ENCODE measurements around the gene YES1. TPM values are rescaled to one million over a fixed set of nuclear protein-coding genes. Genes with fewer than 3 reads are reported as not detected.
A peak's percentile ranks its signal among the peaks of the same experiment; 100 is the strongest.
"Not testable (repeated sequence)": the region's sequence is repeated elsewhere in the genome, so short reads cannot be mapped to it uniquely, and the experiment has no call there.

Gene YES1
- total RNA-seq, 1 experiment from 2014 or later: 81.7 TPM

GRCh38 chr18:741931-742512 is 70.0 kb downstream of the YES1 start:
- Mint-ChIP-seq H3K27me3 (ENCODE audit: insufficient read depth, unreplicated experiment) (no peaks in the 10 kb centered on the region), H3K9me3 (ENCODE audit: unreplicated experiment) (no peaks in the 10 kb centered on the region), H3K4me3 (ENCODE audit: unreplicated experiment) (no peak overlapping the region), H3K36me3 (ENCODE audit: insufficient read depth, unreplicated experiment) (peaks cover 61% of the 10 kb centered on the region), H3K27ac (ENCODE audit: low read depth, unreplicated experiment) (no peak overlapping the region), H3K4me1 (ENCODE audit: insufficient read depth, unreplicated experiment) (peaks cover 6% of the 10 kb centered on the region)
- intact Hi-C loops (cut with micrococcal nuclease): loop anchor here (1.0 to 5.0 kb wide), 4 partner anchors 70 to 120 kb away; partner anchors contain the start of gene YES1
- BruUV-seq (replicated peaks): TSS peak; percentile 6
- ChIA-PET POLR2A (interaction anchor here (1.6 to 3.4 kb wide), 2 partner anchors 88 kb away, joined by 7 to 13 read pairs; no protein-coding TSS in a partner anchor), CTCF (interaction anchor here (0.6 to 12.1 kb wide), 16 partner anchors 10 to 506 kb away, joined by 3 to 277 read pairs (median 4); no protein-coding TSS in a partner anchor)
- DNase-seq (ENCODE audit: unreplicated experiment): peak; percentile 45
- peak; percentile 72 for TF ChIP-seq CTCF (IDR thresholded peaks at IDR 0.05; ENCODE audit: unreplicated experiment)

- no peak for TF ChIP-seq CTCF (IDR thresholded peaks at IDR 0.05; ENCODE audit: unreplicated experiment)
- CTCF ChIA-PET: interaction anchor here (0.6 to 3.0 kb wide), 7 partner anchors 22 to 170 kb away, joined by 3 to 10 read pairs (median 4); no protein-coding TSS in a partner anchor
- DNase-seq (ENCODE audit: unreplicated experiment): no peak
- H3K4me1 Mint-ChIP-seq (ENCODE audit: insufficient read depth, unreplicated experiment): peaks cover 8% of the 10 kb centered on the region
- intact Hi-C loops (cut with micrococcal nuclease): no loop called here
- no peaks in the 10 kb centered on the region for H3K9me3 Mint-ChIP-seq (ENCODE audit: unreplicated experiment)
- peaks cover 70% of the 10 kb centered on the region for H3K36me3 Mint-ChIP-seq (ENCODE audit: insufficient read depth, unreplicated experiment)
- no peak overlapping the region for H3K27ac Mint-ChIP-seq (ENCODE audit: low read depth, unreplicated experiment)
- POLR2A ChIA-PET: interaction anchor here (0.6 kb wide), 1 partner anchor 108 kb away, joined by 3 read pairs; no protein-coding TSS in a partner anchor
- H3K4me3 Mint-ChIP-seq (ENCODE audit: unreplicated experiment): no peak overlapping the region
- no TSS peak for BruUV-seq (replicated peaks)
- no peaks in the 10 kb centered on the region for H3K27me3 Mint-ChIP-seq (ENCODE audit: insufficient read depth, unreplicated experiment)
Measured at GRCh38 chr18:732371-732770, 79.7 kb downstream of the YES1 start.

GRCh38 chr18:731185-731584 is 80.9 kb downstream of the YES1 start:
- H3K36me3 Mint-ChIP-seq (ENCODE audit: insufficient read depth, unreplicated experiment): peaks cover 72% of the 10 kb centered on the region
- no peaks in the 10 kb centered on the region for H3K27me3 Mint-ChIP-seq (ENCODE audit: insufficient read depth, unreplicated experiment)
- no peak for TF ChIP-seq CTCF (IDR thresholded peaks at IDR 0.05; ENCODE audit: unreplicated experiment)
- peaks cover 8% of the 10 kb centered on the region for H3K4me1 Mint-ChIP-seq (ENCODE audit: insufficient read depth, unreplicated experiment)
- intact Hi-C loops (cut with micrococcal nuclease): no loop called here
- BruUV-seq (replicated peaks): no TSS peak
- no peak overlapping the region for H3K4me3 Mint-ChIP-seq (ENCODE audit: unreplicated experiment)
- DNase-seq (ENCODE audit: unreplicated experiment): no peak
- ChIA-PET CTCF (interaction anchor here (0.7 to 3.0 kb wide), 5 partner anchors 10 to 108 kb away, joined by 3 to 10 read pairs (median 8); no protein-coding TSS in a partner anchor), POLR2A (no interaction called here)
- H3K9me3 Mint-ChIP-seq (ENCODE audit: unreplicated experiment): no peaks in the 10 kb centered on the region
- H3K27ac Mint-ChIP-seq (ENCODE audit: low read depth, unreplicated experiment): no peak overlapping the region

- Mint-ChIP-seq H3K9me3 (ENCODE audit: unreplicated experiment) (no peaks in the 10 kb centered on the region), H3K4me3 (ENCODE audit: unreplicated experiment) (no peak overlapping the region), H3K36me3 (ENCODE audit: insufficient read depth, unreplicated experiment) (peaks cover 69% of the 10 kb centered on the region), H3K27ac (ENCODE audit: low read depth, unreplicated experiment) (no peak overlapping the region), H3K4me1 (ENCODE audit: insufficient read depth, unreplicated experiment) (peaks cover 8% of the 10 kb centered on the region), H3K27me3 (ENCODE audit: insufficient read depth, unreplicated experiment) (no peaks in the 10 kb centered on the region)
- no peak for DNase-seq (ENCODE audit: unreplicated experiment)
- intact Hi-C loops (cut with micrococcal nuclease): no loop called here
- POLR2A ChIA-PET: no interaction called here
- CTCF ChIA-PET: interaction anchor here (1.2 to 2.6 kb wide), 3 partner anchors 11 to 109 kb away, joined by 5 to 10 read pairs (median 8); no protein-coding TSS in a partner anchor
- no peak for TF ChIP-seq CTCF (IDR thresholded peaks at IDR 0.05; ENCODE audit: unreplicated experiment)
- no TSS peak for BruUV-seq (replicated peaks)
Measured at GRCh38 chr18:730692-731091, 81.3 kb downstream of the YES1 start.

GRCh38 chr18:730120-730519 is 81.9 kb downstream of the YES1 start:
- CTCF ChIA-PET: interaction anchor here (1.8 kb wide), 1 partner anchor 11 kb away, joined by 5 read pairs; no protein-coding TSS in a partner anchor
- POLR2A ChIA-PET; intact Hi-C loops (cut with micrococcal nuclease): not testable (repeated sequence)

More at GRCh38 chr18:730120-730519, 81.9 kb downstream of the YES1 start:
- not testable (repeated sequence) for BruUV-seq (replicated peaks); H3K4me3 Mint-ChIP-seq (ENCODE audit: unreplicated experiment); H3K9me3 Mint-ChIP-seq (ENCODE audit: unreplicated experiment); H3K4me1 Mint-ChIP-seq (ENCODE audit: insufficient read depth, unreplicated experiment); H3K27ac Mint-ChIP-seq (ENCODE audit: low read depth, unreplicated experiment); H3K27me3 Mint-ChIP-seq (ENCODE audit: insufficient read depth, unreplicated experiment)
- H3K36me3 Mint-ChIP-seq (ENCODE audit: insufficient read depth, unreplicated experiment): peaks cover 73% of the 10 kb centered on the region
- DNase-seq (ENCODE audit: unreplicated experiment): peak; percentile 11
